Measurements from ENCODE around the gene PHF5A. TPM values are rescaled to one million over a fixed set of nuclear protein-coding genes. Genes with fewer than 3 reads are reported as not detected.

The PHF5A gene
- total and polyA plus RNA-seq, 2 donors (not counting 1 experiment from before 2014, with no cell fraction given), result 29.4 to 31.6 TPM

DNA sequence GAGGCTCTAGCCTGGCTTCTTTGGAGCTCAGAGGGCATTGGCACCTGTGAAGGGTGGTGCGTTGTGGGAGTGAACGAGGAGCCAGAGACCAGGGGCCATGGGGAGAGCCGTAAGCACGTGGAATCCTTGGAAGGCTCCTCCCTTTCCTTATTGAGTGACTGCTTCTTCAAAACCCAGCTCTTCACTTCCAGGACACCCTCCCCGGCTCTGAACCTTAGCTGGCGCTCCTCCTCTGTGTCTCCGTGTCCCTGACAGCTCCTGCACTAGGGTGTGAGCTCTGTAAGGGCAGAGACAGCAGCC, 49.5 kb upstream of the PHF5A start:
- peaks cover 9% of the 10 kb centered on the region for H3K79me2 ChIP-seq (ENCODE audit: control insufficient read depth, insufficient read depth, low read length)
- peaks cover 5 to 70% of the 10 kb centered on the region in 2 experiments for H3K36me3 ChIP-seq (replicated peaks in 1 of 2; ENCODE audit: control extremely low read depth in 1 of 2, control insufficient read depth in 1 of 2, extremely low read depth in 1 of 2, insufficient read depth in 2 of 2, low read length in 1 of 2)
- H3K4me1 Mint-ChIP-seq, result no peaks in the 10 kb centered on the region
- TF ChIP-seq, protein P1, sequence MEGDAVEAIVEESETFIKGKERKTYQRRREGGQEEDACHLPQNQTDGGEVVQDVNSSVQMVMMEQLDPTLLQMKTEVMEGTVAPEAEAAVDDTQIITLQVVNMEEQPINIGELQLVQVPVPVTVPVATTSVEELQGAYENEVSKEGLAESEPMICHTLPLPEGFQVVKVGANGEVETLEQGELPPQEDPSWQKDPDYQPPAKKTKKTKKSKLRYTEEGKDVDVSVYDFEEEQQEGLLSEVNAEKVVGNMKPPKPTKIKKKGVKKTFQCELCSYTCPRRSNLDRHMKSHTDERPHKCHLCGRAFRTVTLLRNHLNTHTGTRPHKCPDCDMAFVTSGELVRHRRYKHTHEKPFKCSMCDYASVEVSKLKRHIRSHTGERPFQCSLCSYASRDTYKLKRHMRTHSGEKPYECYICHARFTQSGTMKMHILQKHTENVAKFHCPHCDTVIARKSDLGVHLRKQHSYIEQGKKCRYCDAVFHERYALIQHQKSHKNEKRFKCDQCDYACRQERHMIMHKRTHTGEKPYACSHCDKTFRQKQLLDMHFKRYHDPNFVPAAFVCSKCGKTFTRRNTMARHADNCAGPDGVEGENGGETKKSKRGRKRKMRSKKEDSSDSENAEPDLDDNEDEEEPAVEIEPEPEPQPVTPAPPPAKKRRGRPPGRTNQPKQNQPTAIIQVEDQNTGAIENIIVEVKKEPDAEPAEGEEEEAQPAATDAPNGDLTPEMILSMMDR (IDR thresholded peaks at IDR 0.05), result peak; percentile 39
- TF ChIP-seq EZH2 (IDR thresholded peaks at IDR 0.05; ENCODE audit: borderline replicate concordance, insufficient read depth, low read depth, low read length, poor library complexity, severe bottlenecking), result no peak
- H3K27me3 ChIP-seq (replicated peaks in 1 of 4; ENCODE audit: control extremely low read depth in 1 of 4, control insufficient read depth in 3 of 4, insufficient read depth in 4 of 4, low read length in 3 of 4), result no peaks in the 10 kb centered on the region
- no peak overlapping the region for H3K4me3 ChIP-seq (ENCODE audit: control extremely low read depth in 1 of 5, extremely low read depth in 1 of 5, insufficient read depth in 1 of 5, low read depth in 2 of 5, low read length in 4 of 5)
- H3K4me2 ChIP-seq (replicated peaks; ENCODE audit: low read depth, low read length, poor library complexity, severe bottlenecking), result no peak overlapping the region
- intact Hi-C loops (cut with micrococcal nuclease), result no loop called here
- no peaks in the 10 kb centered on the region for H3K4me1 ChIP-seq (ENCODE audit: control insufficient read depth in 2 of 2, insufficient read depth in 2 of 2, low read length in 2 of 2)
- H3K27ac ChIP-seq (ENCODE audit: low read length in 2 of 2), result no peak overlapping the region
- ChIA-PET CTCF (interaction anchor here (0.5 to 6.4 kb wide), 23 partner anchors 9 to 305 kb away, joined by 3 to 177 read pairs (median 5); partner anchors contain the start of genes ACO2 and POLR3H), POLR2A (interaction anchor here (0.6 to 1.5 kb wide), 4 partner anchors 72 to 155 kb away, joined by 3 to 4 read pairs (median 4); partner anchors contain the start of gene TOB2)
- no peak overlapping the region for H3K27ac Mint-ChIP-seq
- H3K4me3 Mint-ChIP-seq, result no peak overlapping the region
- DNase-seq (no peak), ATAC-seq (ENCODE audit: low read depth) (no peak)
- 98% methylated on average over 7 of the region's 7 CpGs for WGBS (ENCODE audit: insufficient coverage)
- H3K9me3 ChIP-seq (ENCODE audit: control extremely low read depth in 1 of 3, control insufficient read depth in 2 of 3, insufficient read depth in 1 of 3, low read length in 2 of 3), result no peaks in the 10 kb centered on the region
- no peak overlapping the region for H3K9ac ChIP-seq (ENCODE audit: low read length)
- H3K9me3 Mint-ChIP-seq (ENCODE audit: insufficient read depth), result no peaks in the 10 kb centered on the region
- H2AFZ ChIP-seq (ENCODE audit: insufficient read depth, low read depth, low read length, poor library complexity, severe bottlenecking), result no peak overlapping the region
- H4K20me1 ChIP-seq (ENCODE audit: control insufficient read depth, insufficient read depth, low read length, poor library complexity, severe bottlenecking), result no peaks in the 10 kb centered on the region
- no peaks in the 10 kb centered on the region for H3K27me3 Mint-ChIP-seq

DNA sequence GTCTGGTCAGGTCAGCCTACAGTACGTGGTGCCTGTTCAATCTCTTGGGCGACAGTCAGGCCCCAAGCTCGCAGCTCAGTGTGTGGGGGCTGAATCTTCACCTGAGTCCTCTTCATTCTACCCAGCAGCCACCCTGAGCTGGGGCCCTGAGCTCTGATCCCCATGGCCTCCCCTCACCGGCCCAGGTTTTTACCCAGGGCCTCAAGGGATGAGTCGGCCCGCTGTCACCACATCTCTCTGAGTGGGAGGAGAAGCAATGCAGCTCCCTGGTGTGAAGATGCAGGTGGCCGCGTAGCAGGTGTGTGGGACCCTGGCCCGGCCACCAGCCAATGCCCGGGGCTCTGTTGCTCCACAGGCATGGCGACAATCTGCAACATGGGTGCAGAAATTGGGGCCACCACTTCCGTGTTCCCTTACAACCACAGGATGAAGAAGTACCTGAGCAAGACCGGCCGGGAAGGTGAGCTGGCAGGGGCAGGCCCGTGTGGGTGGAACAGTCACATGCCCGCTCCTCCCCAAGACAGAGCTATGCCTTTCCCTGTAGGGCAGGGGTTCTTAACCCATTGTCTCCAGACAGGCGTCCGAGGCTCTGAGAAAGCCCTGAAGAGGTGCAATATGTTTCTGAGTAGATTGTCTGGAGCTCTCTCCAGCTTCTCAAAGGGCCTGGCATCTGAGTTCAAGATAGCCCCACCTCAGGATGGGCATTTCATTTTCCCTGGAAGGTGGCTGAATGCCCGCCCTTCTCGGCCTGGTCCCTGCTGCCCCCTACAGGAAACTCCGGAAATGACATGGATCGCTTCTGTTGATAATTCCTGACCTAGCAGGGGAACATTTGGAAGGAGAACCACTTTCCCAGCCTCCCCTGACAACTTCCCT, 48.9 kb upstream of the PHF5A start:
- Histone ChIP-seq H3K4me3 (ENCODE audit: control extremely low read depth in 1 of 5, extremely low read depth in 1 of 5, insufficient read depth in 1 of 5, low read depth in 2 of 5, low read length in 4 of 5) (no peak overlapping the region), H4K20me1 (ENCODE audit: control insufficient read depth, insufficient read depth, low read length, poor library complexity, severe bottlenecking) (peaks cover 2% of the 10 kb centered on the region), H3K9ac (ENCODE audit: low read length) (no peak overlapping the region), H3K27ac (ENCODE audit: low read length in 2 of 2) (no peak overlapping the region), H3K9me3 (ENCODE audit: control extremely low read depth in 1 of 3, control insufficient read depth in 2 of 3, insufficient read depth in 1 of 3, low read length in 2 of 3) (no peaks in the 10 kb centered on the region), H3K79me2 (ENCODE audit: control insufficient read depth, insufficient read depth, low read length) (peaks cover 15% of the 10 kb centered on the region), H2AFZ (ENCODE audit: insufficient read depth, low read depth, low read length, poor library complexity, severe bottlenecking) (no peak overlapping the region), H3K4me2 (replicated peaks; ENCODE audit: low read depth, low read length, poor library complexity, severe bottlenecking) (no peak overlapping the region), H3K36me3 (replicated peaks in 1 of 2; ENCODE audit: control extremely low read depth in 1 of 2, control insufficient read depth in 1 of 2, extremely low read depth in 1 of 2, insufficient read depth in 2 of 2, low read length in 1 of 2) (peaks cover 6 to 72% of the 10 kb centered on the region in 2 experiments), H3K27me3 (replicated peaks in 1 of 4; ENCODE audit: control extremely low read depth in 1 of 4, control insufficient read depth in 3 of 4, insufficient read depth in 4 of 4, low read length in 3 of 4) (no peaks in the 10 kb centered on the region), H3K4me1 (ENCODE audit: control insufficient read depth in 2 of 2, insufficient read depth in 2 of 2, low read length in 2 of 2) (no peaks in the 10 kb centered on the region)
- no peak overlapping the region for H3K4me3 Mint-ChIP-seq
- H3K4me1 Mint-ChIP-seq, result no peaks in the 10 kb centered on the region
- TF ChIP-seq, protein P1 (IDR thresholded peaks at IDR 0.05), result peak; percentile 71
- TF ChIP-seq EZH2 (IDR thresholded peaks at IDR 0.05; ENCODE audit: borderline replicate concordance, insufficient read depth, low read depth, low read length, poor library complexity, severe bottlenecking), result no peak
- no peak for ATAC-seq (ENCODE audit: low read depth)
- POLR2A ChIA-PET, result interaction anchor here (0.6 to 1.5 kb wide), 4 partner anchors 20 to 112 kb away, joined by 3 to 4 read pairs (median 4); partner anchors contain the start of gene TOB2
- CTCF ChIA-PET, result interaction anchor here (0.5 to 6.4 kb wide), 26 partner anchors 8 to 304 kb away, joined by 3 to 177 read pairs (median 4); partner anchors contain the start of genes ACO2 and POLR3H
- H3K27ac Mint-ChIP-seq, result peak overlapping the region; percentile 37
- H3K9me3 Mint-ChIP-seq (ENCODE audit: insufficient read depth), result no peaks in the 10 kb centered on the region
- peak; percentile 60 for DNase-seq
- H3K27me3 Mint-ChIP-seq, result no peaks in the 10 kb centered on the region
- intact Hi-C loops (cut with micrococcal nuclease), result loop anchor here (1.0 kb wide), 1 partner anchor 114 kb away; no protein-coding TSS in a partner anchor
- WGBS (ENCODE audit: insufficient coverage), result 78% methylated on average over 18 of the region's 22 CpGs
